A673 (cell line): ENCODE data around the gene PRL. TPM values are rescaled to one million over a fixed set of nuclear protein-coding genes. Genes with fewer than 3 reads are reported as not detected.

Experiments
- BruUV-seq: library from RNA; stranded (reverse); fragments of 400-500 nt; replicated peaks from 2 replicates; lab custom pipeline; 2021; lab: Mats Ljungman, UMichigan
- CTCF ChIA-PET: fragments of 300-600 bp; sonication (Branson Sonifier 250); formaldehyde crosslinking; loops from one replicate; lab custom pipeline; 2022; ENCODE audit warnings: antibody characterized with exemption; lab: Charles Lee
- POLR2A ChIA-PET: fragments of 300-600 bp; sonication (Branson Sonifier 250); formaldehyde crosslinking; loops from one replicate; lab custom pipeline; 2022; ENCODE audit warnings: antibody characterized with exemption; ENCODE audit not compliant: low non-redundant PET; lab: Charles Lee
- DNase-seq: peaks from one replicate; pipeline ENCODE4 v3.0.0-alpha.2; 2015; ENCODE audit warnings: low spot score
- H3K27ac ChIP-seq: fragments of 200-600 bp; sonication (generic); 2 replicates; pipeline ENCODE4 v1.5.1; 2016; ENCODE audit warnings: mixed run types, low read depth, mild to moderate bottlenecking, mixed read lengths, antibody characterized with exemption, low read length; ENCODE audit not compliant: poor library complexity, severe bottlenecking
- H3K27me3 ChIP-seq: fragments of 200-600 bp; sonication (generic); replicated peaks from 2 replicates; pipeline ENCODE4 v1.6.1; 2017; ENCODE audit warnings: mixed run types, low read depth, mild to moderate bottlenecking, mixed read lengths, antibody characterized with exemption, low read length; ENCODE audit not compliant: insufficient read depth, poor library complexity
- H3K36me3 ChIP-seq: fragments of 200-600 bp; sonication (generic); 2 replicates; pipeline ENCODE4 v1.6.1; 2016; ENCODE audit warnings: mixed run types, mild to moderate bottlenecking, mixed read lengths, antibody characterized with exemption, low read length; ENCODE audit not compliant: insufficient read depth, poor library complexity, severe bottlenecking
- H3K4me1 ChIP-seq: fragments of 200-600 bp; sonication (generic); 2 replicates; pipeline ENCODE4 v1.6.1; 2017; ENCODE audit warnings: mixed run types, mild to moderate bottlenecking, mixed read lengths, antibody characterized with exemption, low read length; ENCODE audit not compliant: insufficient read depth, poor library complexity, severe bottlenecking
- H3K4me3 ChIP-seq: fragments of 200-600 bp; sonication (generic); 2 replicates; pipeline ENCODE4 v1.5.1; 2016; ENCODE audit warnings: low read depth, mixed run types, mild to moderate bottlenecking, mixed read lengths, low read length; ENCODE audit not compliant: poor library complexity, severe bottlenecking
- H3K9me3 ChIP-seq: fragments of 200-600 bp; sonication (generic); 2 replicates; pipeline ENCODE4 v1.6.1; 2016; ENCODE audit warnings: mixed run types, low read depth, mild to moderate bottlenecking, mixed read lengths, antibody characterized with exemption, low read length; ENCODE audit not compliant: poor library complexity, severe bottlenecking
- CTCF ChIP-seq: fragments of 300-800, 200-600 bp; sonication (generic); conservative IDR thresholded peaks from 2 replicates; pipeline ENCODE4 v1.5.1; 2017; ENCODE audit warnings: low read depth, mild to moderate bottlenecking, antibody characterized with exemption, low read length, moderate library complexity, mixed read lengths
- EZH2 ChIP-seq: fragments of 200-600 bp; sonication (generic); IDR thresholded peaks from 2 replicates; pipeline ENCODE4 v1.6.1; 2017; ENCODE audit warnings: borderline replicate concordance, low read depth, mild to moderate bottlenecking, mixed read lengths, antibody characterized with exemption, low read length; ENCODE audit not compliant: poor library complexity, severe bottlenecking
- intact Hi-C: fragments of 100-400 bp; cut with micrococcal nuclease; formaldehyde crosslinking; loops from one replicate; pipeline ENCODE4 v1.10.0; 2022; ENCODE audit not compliant: unreplicated experiment
- total RNA-seq: library from RNA; stranded (reverse); gene quantifications from 2 replicates; pipeline ENCODE4 v1.2.3, GENCODE V29; 2021

PRL gene
- total RNA-seq, 1 experiment from 2014 or later: not detected

GRCh38 chr6:22240025-22240424 is 56.8 kb downstream of the PRL start:
- H3K4me3 ChIP-seq: no peak overlapping the region
- intact Hi-C loops: no loop called here
- POLR2A ChIA-PET: no interaction called here
- no peaks in the 10 kb centered on the region for H3K9me3 ChIP-seq
- no peaks in the 10 kb centered on the region for H3K4me1 ChIP-seq
- DNase-seq: no peak
- no peaks in the 10 kb centered on the region for H3K27me3 ChIP-seq
- no peak for TF ChIP-seq EZH2
- TF ChIP-seq CTCF: no peak
- CTCF ChIA-PET: no interaction called here
- H3K27ac ChIP-seq: no peak overlapping the region
- no peaks in the 10 kb centered on the region for H3K36me3 ChIP-seq
- BruUV-seq: no TSS peak

- intact Hi-C loops: no loop called here
- no peaks in the 10 kb centered on the region for H3K9me3 ChIP-seq
- POLR2A ChIA-PET: no interaction called here
- no TSS peak for BruUV-seq
- no peaks in the 10 kb centered on the region for H3K27me3 ChIP-seq
- no peaks in the 10 kb centered on the region for H3K36me3 ChIP-seq
- TF ChIP-seq CTCF (no peak), EZH2 (no peak)
- CTCF ChIA-PET: no interaction called here
- H3K4me3 ChIP-seq: no peak overlapping the region
- H3K4me1 ChIP-seq: no peaks in the 10 kb centered on the region
- H3K27ac ChIP-seq: no peak overlapping the region
- no peak for DNase-seq
Measured at GRCh38 chr6:22239261-22239921, 57.4 kb downstream of the PRL start.

GRCh38 chr6:22238861-22239260 is 58.0 kb downstream of the PRL start:
- intact Hi-C loops: no loop called here
- H3K27ac ChIP-seq: no peak overlapping the region
- POLR2A ChIA-PET: no interaction called here
- H3K9me3 ChIP-seq: no peaks in the 10 kb centered on the region
- H3K36me3 ChIP-seq: no peaks in the 10 kb centered on the region
- DNase-seq: no peak
- no TSS peak for BruUV-seq
- H3K27me3 ChIP-seq: no peaks in the 10 kb centered on the region
- CTCF ChIA-PET: no interaction called here
- no peak for TF ChIP-seq EZH2
- no peak for TF ChIP-seq CTCF
- H3K4me1 ChIP-seq: no peaks in the 10 kb centered on the region
- no peak overlapping the region for H3K4me3 ChIP-seq
